Measurements from ENCODE around the gene SNTB2.
A peak's percentile ranks its signal among the peaks of the same experiment; 100 is the strongest.

Gene SNTB2

GRCh38 chr16:69350536-69351133, 163.7 kb downstream of the SNTB2 start:
- TF ChIP-seq, protein P1, sequence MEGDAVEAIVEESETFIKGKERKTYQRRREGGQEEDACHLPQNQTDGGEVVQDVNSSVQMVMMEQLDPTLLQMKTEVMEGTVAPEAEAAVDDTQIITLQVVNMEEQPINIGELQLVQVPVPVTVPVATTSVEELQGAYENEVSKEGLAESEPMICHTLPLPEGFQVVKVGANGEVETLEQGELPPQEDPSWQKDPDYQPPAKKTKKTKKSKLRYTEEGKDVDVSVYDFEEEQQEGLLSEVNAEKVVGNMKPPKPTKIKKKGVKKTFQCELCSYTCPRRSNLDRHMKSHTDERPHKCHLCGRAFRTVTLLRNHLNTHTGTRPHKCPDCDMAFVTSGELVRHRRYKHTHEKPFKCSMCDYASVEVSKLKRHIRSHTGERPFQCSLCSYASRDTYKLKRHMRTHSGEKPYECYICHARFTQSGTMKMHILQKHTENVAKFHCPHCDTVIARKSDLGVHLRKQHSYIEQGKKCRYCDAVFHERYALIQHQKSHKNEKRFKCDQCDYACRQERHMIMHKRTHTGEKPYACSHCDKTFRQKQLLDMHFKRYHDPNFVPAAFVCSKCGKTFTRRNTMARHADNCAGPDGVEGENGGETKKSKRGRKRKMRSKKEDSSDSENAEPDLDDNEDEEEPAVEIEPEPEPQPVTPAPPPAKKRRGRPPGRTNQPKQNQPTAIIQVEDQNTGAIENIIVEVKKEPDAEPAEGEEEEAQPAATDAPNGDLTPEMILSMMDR (conservative IDR thresholded peaks at IDR 0.05) = no peak
- H3K27ac ChIP-seq = peak overlapping the region; percentile 74

- TF ChIP-seq, protein P1 (conservative IDR thresholded peaks at IDR 0.05) = no peak
- peak within 1 kb of the TSS; percentile 74 for H3K27ac ChIP-seq
Observed at GRCh38 chr16:69351309-69352027, 164.5 kb downstream of the SNTB2 start, which contains the start of gene TMED6. Gene TMED6 (minus strand): TSS chr16:69351786. CDS start chr16:69351753, 33 bp downstream.
